NCI-H524 treated with DMSO at 0.1 percent for 48 hours (cell line): ENCODE results near the gene ABTB2.

Experiments used
- DNase-seq: peaks from one replicate; lab custom pipeline; 2025; lab: John Stamatoyannopoulos, UW

ABTB2 gene

GRCh38 chr11:34166806-34167740, 190.7 kb downstream of the ABTB2 start:
- DNase-seq = no peak

- DNase-seq = no peak
Observed at GRCh38 chr11:34165786-34166555, 191.8 kb downstream of the ABTB2 start.

DNA sequence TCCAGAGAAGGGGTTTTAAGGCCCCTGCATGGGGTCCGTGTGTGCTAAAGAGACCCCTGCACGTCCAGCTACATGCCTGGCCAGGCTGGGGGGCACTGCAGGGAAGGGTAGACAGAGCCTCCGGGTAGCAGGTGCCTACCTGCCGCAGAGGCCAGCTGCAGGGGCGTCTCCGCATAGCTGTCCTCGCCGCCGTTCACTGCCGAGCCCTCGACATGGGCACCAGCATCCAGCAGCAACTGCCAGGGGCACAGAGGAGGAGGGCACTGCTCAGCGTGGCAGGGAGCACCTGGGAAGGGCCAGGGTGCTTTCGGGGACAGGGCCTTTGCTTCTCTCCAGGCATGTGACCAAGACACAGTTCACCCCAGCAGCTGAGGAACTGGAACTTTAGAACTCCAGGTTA, 192.7 kb downstream of the ABTB2 start:
- no peak for DNase-seq

- no peak for DNase-seq
Observed at GRCh38 chr11:34162856-34163255, 195.0 kb downstream of the ABTB2 start.

- DNase-seq = no peak
Observed at GRCh38 chr11:34162493-34162820, 195.4 kb downstream of the ABTB2 start.

DNA sequence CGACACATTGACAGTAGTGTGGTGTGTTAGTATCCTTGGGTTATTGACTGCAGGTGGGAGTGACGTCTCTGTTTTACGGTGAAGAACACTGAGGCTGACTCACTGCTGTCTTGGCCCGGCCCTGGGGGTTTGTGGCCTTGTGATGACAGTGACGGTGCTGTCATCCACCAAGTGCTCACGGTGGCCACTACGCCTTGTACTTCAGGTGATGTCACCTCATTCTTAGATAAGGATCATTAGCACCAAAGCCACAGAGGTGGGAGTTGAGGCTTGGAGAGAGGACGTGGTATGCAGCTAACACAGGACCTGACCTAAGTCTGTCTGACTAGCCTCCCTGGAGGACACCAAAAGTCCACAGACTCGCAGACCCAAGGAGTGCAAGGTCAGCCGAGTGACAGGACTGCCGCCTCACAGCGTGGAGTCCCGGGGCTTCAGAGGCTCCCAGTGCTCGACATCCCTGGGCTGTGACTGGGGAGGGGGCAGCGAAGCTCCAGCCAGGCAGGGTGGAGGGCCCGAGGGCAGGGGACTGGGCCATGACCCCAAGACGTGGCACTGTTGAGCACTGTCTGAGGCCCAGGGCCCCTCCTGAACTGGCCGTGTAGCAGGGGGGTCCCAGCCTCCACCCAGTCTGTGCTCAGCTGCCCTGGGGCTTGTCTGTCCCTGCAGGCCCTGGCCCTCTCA, 195.9 kb downstream of the ABTB2 start:
- DNase-seq = no peak

DNA sequence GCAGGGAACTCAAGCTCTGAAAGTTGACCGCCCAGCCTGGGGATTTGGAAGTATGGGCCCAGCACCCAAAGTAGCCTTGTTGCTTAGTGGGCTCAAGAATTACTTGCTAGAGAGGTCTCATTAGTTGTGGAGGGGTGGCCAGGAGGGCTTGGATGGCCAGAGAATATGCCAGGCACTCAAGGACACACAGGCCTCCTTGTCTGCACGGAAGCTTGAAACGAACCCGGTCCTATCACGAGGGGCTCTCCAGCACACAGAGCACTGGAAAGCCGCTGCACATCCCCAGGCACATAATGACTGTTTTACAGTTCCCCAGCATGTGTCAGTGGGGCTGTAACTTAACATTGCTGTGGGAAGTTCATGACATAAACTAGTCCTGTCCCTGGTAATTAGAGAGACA, 196.4 kb downstream of the ABTB2 start:
- DNase-seq = no peak

DNA sequence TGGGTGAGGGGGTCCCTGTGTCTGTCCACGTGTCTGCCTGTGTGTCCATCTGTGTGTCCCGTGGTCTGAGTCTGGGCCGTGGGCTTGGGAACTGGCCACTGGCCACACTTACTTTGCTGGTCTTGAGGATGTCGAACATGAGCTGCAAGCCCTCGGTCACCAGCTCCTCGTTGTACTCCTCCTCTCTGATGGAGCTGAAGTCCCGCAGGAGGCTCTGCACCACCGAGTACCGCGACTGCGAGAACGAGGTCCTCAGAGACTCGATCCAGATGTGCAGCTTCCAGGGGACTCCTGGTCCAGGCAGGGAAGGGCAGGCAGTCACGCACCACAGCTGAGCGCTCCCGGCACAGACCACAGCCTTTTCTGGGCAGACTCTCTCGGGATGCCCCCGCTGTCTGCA, 197.0 kb downstream of the ABTB2 start:
- no peak for DNase-seq

DNA sequence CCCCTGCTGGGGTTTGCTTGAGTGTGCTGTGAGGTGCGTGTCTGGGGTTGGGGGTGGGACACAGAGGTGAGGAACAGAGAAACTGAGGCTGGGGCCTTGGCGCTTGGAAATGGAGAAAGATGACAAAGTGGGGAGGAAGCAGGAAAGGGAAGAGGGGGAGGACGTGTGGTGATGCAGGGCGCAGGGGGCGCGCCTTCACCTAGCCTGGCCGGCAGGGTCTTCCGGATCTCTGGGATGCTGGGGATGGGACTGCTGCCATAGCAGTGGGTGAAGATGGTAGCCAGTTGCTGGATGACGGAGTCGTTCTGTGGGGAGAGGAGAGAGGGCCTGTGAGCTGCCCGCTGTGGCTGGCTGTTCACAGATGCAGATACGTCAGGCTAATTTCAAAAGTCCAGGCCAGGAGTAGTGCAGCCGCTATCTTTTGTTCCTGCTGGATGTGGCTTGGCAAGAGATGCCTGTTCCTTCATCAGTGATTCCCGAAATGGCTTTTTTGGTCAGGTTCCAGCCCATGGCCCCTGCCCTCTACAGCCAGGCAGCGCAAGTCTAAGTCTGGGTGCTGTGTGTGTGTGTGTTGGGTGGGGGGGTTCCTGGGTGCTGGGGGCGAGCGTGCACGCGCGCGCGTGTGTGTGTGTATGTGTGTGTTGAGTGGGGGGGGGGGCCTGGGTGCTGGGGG, 197.6 kb downstream of the ABTB2 start:
- no peak for DNase-seq

- no peak for DNase-seq
Observed at GRCh38 chr11:34158661-34159060, 199.1 kb downstream of the ABTB2 start.

GRCh38 chr11:34157163-34157562, 200.6 kb downstream of the ABTB2 start:
- DNase-seq = no peak

DNA sequence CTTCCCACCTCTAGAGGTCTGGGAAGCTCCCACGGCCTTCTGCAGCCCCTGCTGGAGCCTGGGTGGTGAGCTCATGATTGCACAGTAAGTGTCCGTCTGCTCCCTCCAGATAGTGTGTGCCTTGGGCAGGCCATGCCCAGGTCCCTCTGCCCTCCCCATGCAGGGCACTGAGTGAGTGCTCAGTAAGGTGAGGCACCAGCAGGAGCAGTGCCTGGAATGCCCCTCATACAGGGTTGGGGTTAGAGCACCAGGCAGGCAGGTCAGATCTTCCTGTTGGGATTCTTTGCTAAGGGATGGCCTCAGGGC, 202.1 kb downstream of the ABTB2 start:
- DNase-seq = no peak

DNA sequence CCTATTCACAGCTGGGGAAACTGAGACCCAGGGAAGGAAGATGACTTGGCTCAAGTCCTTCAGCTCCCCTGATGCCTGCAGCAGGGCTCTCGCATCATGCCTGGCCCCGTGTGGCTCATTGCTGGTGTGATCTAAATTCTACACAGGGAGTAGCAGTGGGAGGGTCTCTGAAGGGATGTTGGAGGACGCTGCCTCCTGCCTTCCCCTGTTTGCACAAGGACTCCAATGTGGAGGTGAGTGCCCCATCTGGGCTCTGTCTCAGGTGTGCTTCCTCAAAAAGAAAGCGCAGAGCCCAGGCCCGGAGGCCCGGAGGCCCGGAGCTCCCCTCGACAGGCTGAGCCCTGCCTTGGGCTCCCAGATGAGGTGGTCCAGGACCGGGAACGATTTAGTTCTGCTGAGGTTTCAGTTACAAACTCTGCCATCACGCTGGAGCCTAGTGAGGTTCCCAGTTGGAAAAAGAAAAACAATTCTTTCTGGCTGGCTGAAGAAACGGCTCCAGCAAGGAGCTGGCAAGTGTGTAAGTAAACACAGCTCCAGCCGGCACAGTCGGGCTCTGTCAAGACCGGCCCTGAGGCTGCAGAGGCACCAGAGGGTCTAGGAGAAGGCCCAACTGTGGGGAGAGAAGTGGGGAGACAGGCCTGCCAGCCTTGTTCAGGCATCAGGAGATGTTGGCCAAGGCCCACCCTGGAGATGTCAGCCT, 202.6 kb downstream of the ABTB2 start:
- no peak for DNase-seq

- DNase-seq = no peak
Observed at GRCh38 chr11:34154059-34154875, 203.5 kb downstream of the ABTB2 start.

GRCh38 chr11:34151916-34152845, 205.6 kb downstream of the ABTB2 start:
- DNase-seq = no peak

GRCh38 chr11:34151166-34151565, 206.6 kb downstream of the ABTB2 start:
- DNase-seq = no peak

DNA sequence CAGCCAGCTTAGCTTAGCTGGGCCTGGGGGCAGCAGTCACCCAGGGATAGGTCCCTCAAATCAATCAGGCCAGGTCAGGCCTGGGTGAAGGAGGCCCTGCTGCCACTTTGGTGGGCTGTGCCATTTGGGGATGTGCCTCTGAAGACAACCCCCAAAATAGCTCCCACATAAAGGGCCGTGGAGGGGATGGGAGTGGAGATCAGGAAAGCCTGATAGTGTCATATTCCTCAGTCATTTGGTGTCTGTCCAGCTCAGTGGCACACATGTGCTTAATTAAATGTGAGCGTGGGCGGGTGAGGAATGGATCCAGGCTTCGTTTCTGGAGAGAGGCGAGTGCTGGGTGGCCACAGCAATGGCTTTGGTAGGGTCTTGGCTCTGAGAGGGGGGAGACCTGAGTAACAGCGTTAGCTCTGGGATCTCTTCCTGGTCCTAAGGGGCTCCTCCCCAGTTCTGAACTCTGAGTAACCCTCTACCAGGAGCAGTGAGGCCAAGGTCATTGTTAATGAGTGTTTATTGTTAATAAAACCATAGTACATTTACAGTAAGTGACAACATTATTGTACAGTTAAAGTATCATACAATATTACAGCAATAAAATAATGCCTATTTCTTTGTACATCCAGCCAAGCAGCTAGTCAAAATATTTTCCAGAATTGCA, 207.2 kb downstream of the ABTB2 start:
- DNase-seq = no peak

- DNase-seq = no peak
Observed at GRCh38 chr11:34149786-34150185, 208.0 kb downstream of the ABTB2 start.

GRCh38 chr11:34149274-34149673, 208.5 kb downstream of the ABTB2 start:
- no peak for DNase-seq
